COR-L47 (cell line): ENCODE results near the gene BLID.

Experiments
- DNase-seq: peaks from one replicate; lab custom pipeline; 2025; lab: John Stamatoyannopoulos, UW

BLID gene

DNA sequence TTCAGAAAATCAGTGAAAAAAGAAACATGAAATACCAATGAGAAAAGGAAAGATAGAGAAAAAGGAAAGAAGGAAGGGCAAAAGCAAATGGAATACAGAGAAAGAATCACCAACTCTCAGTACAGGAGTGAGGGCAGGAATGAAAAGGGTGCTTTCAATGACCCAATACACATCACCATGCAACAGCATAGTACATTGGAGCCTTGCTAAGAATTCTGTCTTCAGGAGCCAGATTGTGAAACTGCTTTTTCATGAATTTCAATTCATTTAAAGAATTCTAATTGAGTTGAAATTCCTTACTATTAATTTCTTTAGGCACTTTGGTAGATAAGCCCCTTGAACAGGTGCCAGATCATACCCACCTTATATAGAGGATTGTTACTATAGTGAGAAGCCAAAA, 34.9 kb downstream of the BLID start:
- DNase-seq, result no peak

DNA sequence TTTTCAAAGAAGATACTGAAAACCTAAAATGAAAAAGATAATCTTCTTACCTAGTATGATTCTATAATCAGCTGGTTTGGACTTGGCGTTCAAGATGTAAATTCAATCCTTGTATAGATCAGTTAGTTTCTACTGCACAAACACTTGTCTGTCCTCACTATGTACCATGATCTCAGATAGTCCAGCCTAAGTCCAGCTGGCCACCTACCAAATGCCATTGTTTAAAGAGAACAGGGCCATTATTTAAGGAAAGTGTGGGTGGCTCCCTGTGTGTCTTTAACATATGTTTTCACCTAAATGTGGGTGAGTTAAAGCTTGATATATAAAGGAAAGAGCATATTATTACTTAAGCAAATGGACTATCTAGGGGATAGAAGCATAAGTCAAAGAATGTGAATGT, 38.6 kb downstream of the BLID start:
- DNase-seq, result no peak

DNA sequence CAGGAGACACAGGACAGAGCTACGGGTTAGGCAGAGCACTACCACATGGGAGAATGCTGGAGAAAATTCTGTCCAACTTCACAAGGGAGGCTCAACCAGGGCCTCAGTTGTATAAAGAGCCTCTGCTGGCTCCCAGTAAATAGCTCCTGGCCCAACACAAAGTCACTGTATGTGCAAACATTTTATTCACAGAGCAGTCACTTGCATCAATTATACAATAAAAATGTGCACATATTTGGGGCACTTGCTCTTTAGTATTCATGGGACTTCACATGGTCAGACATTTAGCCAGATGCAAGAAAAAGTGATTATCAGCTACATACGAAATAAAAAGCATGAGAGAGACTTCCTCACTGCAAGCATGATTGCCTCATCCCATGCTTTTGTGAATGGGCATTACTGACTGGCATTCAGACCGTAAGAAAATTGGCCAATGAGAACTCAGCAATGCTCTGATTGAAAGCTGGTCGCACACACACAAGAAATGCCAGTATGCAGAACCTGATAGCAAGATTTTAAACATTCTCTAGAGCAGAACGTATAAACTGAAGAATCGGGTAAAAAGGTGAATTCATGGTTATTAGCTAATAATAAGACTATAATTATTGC, 39.4 kb downstream of the BLID start:
- DNase-seq, result no peak

DNA sequence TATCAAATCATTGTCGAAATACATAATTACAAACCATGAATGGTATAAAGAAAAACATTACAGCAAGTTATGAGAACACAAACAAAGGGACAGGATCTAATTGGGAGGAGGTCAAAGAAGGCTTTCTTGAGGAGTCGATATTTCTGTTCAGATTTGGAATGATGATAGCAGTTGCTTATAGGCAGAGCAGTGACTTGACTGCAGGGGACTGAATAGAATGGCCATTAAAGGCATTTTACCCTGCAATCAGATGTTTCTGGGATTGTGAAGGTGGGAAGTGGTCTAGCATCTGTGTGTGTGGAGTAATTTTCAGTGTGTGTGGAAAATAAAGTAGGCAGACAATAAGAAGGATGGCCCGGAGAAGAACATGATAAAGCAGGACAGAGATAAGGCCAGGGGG, 41.0 kb downstream of the BLID start:
- no peak for DNase-seq

DNA sequence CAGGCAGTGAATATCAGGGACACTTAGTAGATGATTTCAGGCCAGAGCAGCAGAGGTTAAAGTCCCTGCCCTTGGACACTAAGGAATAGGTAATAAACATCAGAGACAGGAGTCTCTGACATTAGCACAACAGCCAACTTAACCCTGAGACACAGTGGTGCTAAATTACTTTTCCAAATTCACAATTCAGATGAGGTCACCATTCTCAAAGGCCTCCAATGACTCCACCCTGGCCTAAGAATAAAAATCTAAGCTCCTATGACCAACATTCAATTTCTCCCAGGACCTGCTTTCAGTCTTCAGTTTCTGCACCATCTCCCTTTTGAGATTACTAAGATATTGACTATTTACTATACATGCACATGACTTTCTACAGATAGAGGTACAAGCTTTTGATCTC, 42.0 kb downstream of the BLID start:
- DNase-seq, result no peak

DNA sequence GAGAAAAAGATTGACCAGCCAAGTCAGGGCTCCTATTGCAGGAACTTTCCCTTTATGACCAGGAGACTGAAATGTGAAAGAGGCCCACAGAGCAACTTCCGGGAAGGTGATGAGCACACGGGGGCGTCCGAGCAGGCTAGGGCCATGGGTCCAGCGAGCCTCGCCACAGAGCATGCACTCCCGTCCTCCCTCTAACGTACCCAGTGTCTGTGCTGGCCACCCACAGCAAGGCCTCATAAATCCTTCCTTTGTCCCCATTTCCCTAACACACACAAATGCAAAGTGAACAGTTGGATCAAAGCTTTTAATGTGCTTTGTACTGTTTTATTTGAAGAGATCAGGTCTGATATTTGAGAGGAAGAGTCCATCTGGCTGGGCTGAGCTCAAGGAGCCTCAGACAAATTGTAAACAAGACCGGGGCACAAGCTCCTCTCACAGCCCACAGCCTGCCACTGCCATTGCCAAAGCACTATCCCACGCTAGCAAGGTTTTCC, 44.3 kb downstream of the BLID start:
- no peak for DNase-seq

DNA sequence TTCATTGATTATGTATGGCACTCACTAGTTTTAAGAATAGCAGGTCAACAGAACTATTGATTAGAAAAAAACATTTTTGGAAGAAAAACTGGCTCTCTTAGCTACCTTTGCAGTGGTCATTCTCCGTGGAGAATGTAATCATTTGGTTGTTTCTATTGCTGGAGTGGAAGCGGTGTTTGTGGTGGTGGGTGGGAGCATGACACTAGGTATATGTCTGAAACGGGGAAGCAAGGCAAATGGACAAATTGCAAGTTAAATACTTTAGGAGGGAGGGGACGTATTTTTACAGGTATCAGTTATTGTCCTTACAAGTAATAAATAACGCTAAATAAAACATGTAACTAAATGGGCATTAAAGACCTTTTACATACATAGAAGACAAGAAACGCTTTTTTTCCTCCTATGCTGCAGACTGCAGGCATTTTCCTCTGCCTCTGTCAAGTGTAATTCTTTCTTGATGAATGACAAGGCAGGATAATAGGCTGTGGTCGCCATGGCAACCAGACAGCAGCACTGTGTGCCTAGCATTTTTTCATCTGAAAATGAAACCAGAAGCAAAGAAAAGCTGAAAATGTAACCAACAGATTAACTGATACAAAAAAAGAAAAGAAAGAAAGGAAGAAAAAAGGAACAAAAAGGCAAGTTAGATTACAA, 46.2 kb downstream of the BLID start:
- DNase-seq, result peak; percentile 23

DNA sequence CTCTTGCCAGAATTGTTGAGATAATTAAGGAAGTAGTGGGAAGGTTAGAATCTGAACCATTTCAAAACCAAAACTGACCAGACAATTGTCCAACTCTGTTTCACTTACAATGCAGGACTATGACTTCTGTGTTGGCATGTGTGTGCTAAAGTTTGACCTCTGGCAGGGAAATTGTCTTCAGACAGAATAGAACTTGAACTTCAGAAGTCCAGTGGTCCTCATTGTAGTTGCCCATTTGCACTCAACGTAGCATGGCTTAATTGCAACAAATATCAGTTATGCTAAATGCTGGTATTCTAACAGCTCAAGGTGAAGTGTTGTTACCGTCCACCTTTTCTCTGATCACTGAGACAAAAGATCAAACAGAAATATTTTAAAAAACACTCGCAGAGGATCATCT, 47.2 kb downstream of the BLID start:
- DNase-seq, result no peak

DNA sequence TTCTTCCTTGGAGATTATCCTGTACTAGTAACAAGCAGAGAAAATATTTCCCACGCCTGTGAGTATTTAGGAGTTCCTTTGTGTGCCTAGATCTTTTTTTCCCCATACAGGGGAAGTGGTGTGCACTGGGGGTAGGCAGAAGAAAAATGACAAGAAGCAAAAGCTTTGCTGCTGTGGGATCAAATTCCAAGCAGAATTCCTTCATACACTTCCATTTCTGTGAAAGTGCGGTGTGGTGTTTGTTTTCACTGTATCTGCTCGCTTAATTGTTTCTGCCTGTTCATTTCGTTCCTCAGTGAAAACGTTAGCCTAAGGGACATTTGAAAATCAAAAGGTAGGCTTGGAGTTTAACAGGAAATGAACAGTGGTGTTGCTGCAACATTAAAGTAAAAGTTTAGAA, 47.9 kb downstream of the BLID start:
- no peak for DNase-seq
